ENCODE data around the gene SPATA12. TPM values are rescaled to one million over a fixed set of nuclear protein-coding genes. Genes with fewer than 3 reads are reported as not detected.

SPATA12 gene
- total RNA-seq, 1 donor from 2014 or later = 0.38 TPM

DNA sequence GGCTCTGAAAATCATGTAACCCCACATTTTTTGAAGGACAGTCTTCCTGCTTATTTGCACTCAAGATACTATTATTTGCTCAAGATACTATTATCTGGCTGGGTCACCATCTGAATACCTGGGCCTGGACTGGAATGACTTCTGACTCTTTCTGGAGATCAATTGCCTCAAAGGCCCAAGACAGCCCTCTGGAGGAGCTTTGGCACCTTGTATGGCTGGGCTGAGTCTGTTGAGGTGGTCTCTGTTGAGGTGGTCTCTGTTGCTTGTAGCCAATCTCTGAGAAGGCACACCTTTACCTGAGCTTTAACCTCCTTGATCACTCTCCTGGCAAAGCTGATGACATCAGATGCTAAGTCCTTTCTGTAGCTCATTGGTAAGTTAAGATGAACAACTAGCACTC lies 33.0 kb downstream of the SPATA12 start:
- Histone ChIP-seq H3K36me3 (ENCODE audit: control insufficient read depth, insufficient read depth, low read length) (peaks cover 1% of the 10 kb centered on the region), H3K27me3 (ENCODE audit: control insufficient read depth, insufficient read depth, low read length) (no peaks in the 10 kb centered on the region), H3K4me3 (ENCODE audit: low read depth, low read length) (no peak overlapping the region)
- no peak for DNase-seq (ENCODE audit: low read depth)
- TF ChIP-seq, protein P1, sequence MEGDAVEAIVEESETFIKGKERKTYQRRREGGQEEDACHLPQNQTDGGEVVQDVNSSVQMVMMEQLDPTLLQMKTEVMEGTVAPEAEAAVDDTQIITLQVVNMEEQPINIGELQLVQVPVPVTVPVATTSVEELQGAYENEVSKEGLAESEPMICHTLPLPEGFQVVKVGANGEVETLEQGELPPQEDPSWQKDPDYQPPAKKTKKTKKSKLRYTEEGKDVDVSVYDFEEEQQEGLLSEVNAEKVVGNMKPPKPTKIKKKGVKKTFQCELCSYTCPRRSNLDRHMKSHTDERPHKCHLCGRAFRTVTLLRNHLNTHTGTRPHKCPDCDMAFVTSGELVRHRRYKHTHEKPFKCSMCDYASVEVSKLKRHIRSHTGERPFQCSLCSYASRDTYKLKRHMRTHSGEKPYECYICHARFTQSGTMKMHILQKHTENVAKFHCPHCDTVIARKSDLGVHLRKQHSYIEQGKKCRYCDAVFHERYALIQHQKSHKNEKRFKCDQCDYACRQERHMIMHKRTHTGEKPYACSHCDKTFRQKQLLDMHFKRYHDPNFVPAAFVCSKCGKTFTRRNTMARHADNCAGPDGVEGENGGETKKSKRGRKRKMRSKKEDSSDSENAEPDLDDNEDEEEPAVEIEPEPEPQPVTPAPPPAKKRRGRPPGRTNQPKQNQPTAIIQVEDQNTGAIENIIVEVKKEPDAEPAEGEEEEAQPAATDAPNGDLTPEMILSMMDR (IDR thresholded peaks at IDR 0.05; ENCODE audit: insufficient read depth, low read length, poor library complexity, severe bottlenecking) = no peak

DNA sequence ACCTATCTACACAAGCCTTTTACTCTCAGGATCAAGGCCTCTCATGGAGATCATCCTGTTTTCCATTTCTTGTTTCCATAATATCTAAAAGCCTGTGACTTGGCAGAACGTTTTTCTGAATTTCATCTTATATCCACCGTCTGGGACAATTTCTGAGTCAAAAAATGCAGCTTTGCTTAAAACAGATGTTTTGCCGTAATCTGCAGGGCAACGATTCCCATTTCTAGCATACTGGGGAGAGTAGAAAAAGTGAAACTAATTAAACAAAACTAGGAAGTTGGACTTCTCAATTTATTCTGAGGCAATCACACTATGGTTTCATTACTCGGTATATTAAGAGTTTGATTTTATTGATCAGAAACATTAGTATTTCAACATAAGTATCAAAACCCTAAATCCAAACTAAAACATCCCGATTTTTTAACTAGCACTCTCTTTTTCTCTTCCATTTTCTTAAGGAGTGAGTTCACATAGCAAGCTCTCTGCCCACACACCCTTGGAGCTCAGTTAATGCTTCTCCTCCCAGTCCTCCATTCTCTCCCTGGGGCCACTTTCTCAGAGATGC lies 33.6 kb downstream of the SPATA12 start:
- no peak for DNase-seq (ENCODE audit: low read depth)
- no peak overlapping the region for H3K4me3 ChIP-seq (ENCODE audit: low read depth, low read length)
- peaks cover 1% of the 10 kb centered on the region for H3K36me3 ChIP-seq (ENCODE audit: control insufficient read depth, insufficient read depth, low read length)
- TF ChIP-seq, protein P1 (IDR thresholded peaks at IDR 0.05; ENCODE audit: insufficient read depth, low read length, poor library complexity, severe bottlenecking) = no peak
- no peaks in the 10 kb centered on the region for H3K27me3 ChIP-seq (ENCODE audit: control insufficient read depth, insufficient read depth, low read length)

- Histone ChIP-seq H3K36me3 (ENCODE audit: control insufficient read depth, insufficient read depth, low read length) (peaks cover 1% of the 10 kb centered on the region), H3K4me3 (ENCODE audit: low read depth, low read length) (no peak overlapping the region), H3K27me3 (ENCODE audit: control insufficient read depth, insufficient read depth, low read length) (no peaks in the 10 kb centered on the region)
- TF ChIP-seq, protein P1 (IDR thresholded peaks at IDR 0.05; ENCODE audit: insufficient read depth, low read length, poor library complexity, severe bottlenecking) = no peak
- DNase-seq (ENCODE audit: low read depth) = no peak
Observed at GRCh38 chr3:57094575-57094974, 34.1 kb downstream of the SPATA12 start.

- peaks cover 1% of the 10 kb centered on the region for H3K36me3 ChIP-seq (ENCODE audit: control insufficient read depth, insufficient read depth, low read length)
- TF ChIP-seq, protein P1 (IDR thresholded peaks at IDR 0.05; ENCODE audit: insufficient read depth, low read length, poor library complexity, severe bottlenecking) = no peak
- DNase-seq (ENCODE audit: low read depth) = no peak
Observed at GRCh38 chr3:57095363-57095762, 34.9 kb downstream of the SPATA12 start.

GRCh38 chr3:57097536-57097935 lies 37.1 kb downstream of the SPATA12 start:
- Histone ChIP-seq H3K27me3 (ENCODE audit: control insufficient read depth, insufficient read depth, low read length) (no peaks in the 10 kb centered on the region), H3K4me3 (ENCODE audit: low read depth, low read length) (no peak overlapping the region), H3K36me3 (ENCODE audit: control insufficient read depth, insufficient read depth, low read length) (peaks cover 1% of the 10 kb centered on the region)
- TF ChIP-seq, protein P1 (IDR thresholded peaks at IDR 0.05; ENCODE audit: insufficient read depth, low read length, poor library complexity, severe bottlenecking) = no peak
- DNase-seq (ENCODE audit: low read depth) = no peak

More at GRCh38 chr3:57095363-57095762, 34.9 kb downstream of the SPATA12 start:
- no peak overlapping the region for H3K4me3 ChIP-seq (ENCODE audit: low read depth, low read length)
- H3K27me3 ChIP-seq (ENCODE audit: control insufficient read depth, insufficient read depth, low read length) = no peaks in the 10 kb centered on the region
